HG03565 (cell line): ENCODE data around the gene ANAPC5.
"Not testable (repeated sequence)": the region's sequence is repeated elsewhere in the genome, so short reads cannot be mapped to it uniquely, and the experiment has no call there.

Source experiments
- ATAC-seq: cut with Tn5 transposase; IDR thresholded peaks from one replicate; pipeline ENCODE4 v1.9.1; 2021; ENCODE audit warnings: mild to moderate bottlenecking, moderate library complexity; ENCODE audit not compliant: unreplicated experiment

ANAPC5 gene

DNA sequence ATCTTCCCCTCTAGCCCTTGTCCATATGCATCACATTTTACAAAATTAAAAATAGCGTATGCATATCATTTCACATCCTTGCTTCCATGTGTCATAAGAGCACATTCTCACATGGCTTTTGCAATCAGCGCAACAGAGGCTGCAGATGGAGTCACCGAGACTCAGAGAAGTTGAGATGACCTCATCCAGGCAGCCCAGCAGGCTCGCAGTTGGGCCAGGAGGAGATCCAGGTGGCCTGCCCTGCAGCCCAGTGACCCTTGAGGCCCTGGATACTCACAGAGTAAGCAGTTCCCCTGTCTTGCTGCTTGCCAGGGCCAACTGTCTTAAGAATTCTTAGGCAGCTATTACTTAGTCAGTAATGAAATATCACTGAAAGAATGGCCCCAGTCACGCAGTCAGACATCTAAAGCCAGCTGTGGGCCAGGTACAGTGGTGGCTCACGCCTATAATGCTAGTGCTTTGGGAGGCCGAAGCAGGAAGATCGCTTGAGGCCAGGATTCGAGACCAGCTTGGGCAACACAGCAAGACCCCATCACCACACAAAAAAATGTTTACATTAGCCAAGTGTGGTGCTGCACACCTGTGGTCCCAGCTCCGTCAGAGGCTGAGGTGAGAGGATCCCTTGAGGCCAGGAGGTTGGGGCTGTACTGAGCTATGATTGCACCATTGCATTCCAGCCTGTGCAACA is 64.8 kb downstream of the ANAPC5 start:
- ATAC-seq, result no peak

DNA sequence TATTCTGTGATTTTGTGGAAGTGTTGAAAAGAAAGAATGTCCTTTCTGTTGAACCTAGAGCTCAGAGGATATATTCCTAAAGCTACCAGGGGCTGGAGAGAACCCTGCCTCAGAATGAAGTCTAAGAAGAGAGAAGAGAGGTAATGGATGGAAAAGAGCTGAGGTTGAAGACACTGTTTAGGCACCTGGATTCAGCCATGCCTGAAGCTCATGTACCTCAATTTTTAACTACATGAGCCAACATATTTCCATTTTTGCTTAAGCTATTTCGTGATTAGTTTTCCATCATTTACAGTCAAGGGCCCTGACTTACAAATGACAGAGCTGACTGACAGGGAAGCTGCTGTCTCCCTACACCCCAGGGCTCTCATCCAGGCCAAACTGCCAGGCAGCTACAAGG is 66.4 kb downstream of the ANAPC5 start:
- no peak for ATAC-seq

DNA sequence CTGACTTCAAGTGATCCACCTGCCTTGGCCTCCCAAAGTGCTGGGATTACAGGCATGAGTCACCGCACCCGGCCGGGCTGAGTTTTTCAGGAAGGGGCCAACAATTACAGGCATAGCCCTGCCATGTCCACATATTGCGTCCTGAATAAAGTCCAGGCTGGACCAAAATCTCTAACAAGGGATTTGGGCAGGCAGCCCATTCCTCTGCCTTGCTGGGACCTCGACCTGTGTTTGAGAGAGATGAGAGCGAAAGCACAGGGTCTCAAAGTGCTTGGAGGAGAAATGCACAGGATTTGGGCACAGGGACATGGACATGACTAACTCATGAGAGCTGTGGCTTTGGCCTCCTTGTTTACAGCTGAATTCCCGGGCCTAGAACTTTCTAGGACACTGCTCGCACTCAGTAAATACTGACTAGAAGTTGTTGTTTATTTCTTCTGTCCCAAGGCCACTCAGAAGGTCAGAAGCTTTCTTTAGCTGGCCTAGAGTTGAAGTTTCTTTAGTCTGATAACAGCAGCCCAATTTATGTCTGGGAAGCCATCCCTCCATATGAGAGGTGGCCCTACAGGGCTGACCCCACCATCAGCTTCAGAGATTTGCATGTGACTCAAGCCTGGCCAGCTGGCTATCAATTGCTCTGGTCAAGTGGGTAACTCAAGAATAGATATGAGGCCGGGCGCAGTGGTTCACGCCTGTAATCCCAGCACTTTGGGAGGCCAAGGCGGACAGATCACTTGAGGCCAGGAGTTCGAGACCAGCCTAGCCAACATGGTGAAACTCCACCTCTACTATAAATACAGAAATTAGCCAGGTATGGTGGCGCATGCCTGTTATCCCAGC is 67.4 kb downstream of the ANAPC5 start:
- ATAC-seq, result no peak

DNA sequence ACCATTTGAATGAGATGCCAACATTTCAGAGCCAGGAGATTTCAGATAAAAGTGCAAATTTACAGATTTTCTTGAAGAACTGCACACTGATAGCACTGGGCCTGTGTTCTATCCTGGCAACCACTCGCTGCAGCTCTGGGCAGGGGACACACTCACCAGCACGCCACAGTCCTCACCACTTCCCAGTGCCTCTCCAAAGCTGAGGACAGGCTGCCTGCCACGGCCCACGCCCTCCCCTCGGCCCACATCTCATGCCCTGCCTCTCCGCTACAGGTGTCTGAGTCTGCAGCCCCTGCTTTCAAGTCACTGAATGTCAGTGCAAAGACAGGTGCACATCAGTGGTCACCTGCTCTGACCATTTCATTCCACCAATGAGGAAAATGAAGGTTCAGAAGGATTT is 68.4 kb downstream of the ANAPC5 start:
- no peak for ATAC-seq

DNA sequence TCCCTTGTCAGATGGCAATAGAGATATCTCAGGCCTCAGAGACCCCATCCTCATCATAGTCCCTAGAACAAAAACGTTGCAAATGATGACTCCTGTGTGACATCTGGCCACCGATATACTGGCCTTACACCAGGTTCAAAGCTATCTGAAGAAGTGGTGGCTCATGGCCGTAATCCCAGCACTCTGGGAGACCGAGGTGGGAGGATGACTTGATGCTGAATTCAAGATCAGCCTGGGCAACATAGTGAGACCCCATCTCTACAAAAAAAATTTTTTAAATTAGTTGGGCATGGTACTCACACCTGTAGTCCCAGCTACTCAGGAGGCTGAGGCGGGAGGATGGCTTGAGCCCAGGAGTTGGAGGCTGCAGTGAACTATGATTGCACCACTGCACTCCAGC is 68.8 kb downstream of the ANAPC5 start:
- no peak for ATAC-seq

DNA sequence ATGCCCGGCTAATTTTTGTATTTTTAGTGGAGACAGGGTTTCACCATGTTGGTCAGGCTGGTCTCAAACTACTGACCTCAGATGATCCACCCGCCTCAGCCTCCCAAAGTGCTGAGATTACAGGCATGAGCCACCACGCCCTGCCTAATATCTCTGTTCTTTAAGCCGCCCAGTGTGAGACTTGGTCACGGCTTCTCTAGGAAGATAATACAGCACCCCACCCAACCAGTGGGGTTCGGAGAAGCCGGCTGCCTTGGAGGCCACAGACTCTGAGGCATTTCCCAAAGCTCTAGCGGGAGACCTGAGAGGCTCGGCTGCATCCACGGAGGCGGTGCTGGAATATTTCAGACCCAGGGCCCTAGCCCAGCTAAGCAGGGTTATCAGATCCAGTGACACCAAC is 69.3 kb downstream of the ANAPC5 start:
- not testable (repeated sequence) for ATAC-seq

DNA sequence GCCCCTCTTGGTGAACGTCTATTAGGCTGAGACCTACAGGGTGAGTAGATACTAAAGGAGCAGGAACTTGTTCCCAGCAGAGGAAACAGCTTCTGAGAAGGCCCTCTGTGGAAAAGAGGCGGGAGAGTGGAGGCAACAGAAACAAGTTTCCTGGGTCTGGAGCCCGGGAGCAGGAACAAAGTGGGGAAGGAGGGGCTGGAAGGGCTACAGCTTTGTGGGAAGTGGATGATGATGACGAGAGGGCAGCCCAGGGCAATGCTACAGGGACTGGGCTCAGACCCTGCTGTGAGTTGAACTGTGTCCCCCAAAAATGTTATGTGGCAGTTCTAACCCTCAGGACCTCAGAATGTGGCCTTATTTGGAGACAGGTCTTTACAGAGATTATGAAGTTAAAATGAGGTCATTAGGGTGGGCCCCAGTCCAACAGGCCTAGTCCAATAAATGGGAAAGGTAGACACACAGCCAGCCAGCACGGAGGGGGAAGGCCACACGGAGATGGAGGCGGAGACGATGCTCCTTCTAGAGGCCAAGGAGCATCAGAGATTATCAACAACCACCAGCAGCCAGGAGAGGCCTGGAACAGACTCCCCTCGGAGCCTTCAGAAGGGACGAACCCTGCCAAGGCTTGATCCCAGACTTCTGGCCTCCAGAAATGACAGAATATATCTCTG is 70.0 kb downstream of the ANAPC5 start:
- no peak for ATAC-seq

DNA sequence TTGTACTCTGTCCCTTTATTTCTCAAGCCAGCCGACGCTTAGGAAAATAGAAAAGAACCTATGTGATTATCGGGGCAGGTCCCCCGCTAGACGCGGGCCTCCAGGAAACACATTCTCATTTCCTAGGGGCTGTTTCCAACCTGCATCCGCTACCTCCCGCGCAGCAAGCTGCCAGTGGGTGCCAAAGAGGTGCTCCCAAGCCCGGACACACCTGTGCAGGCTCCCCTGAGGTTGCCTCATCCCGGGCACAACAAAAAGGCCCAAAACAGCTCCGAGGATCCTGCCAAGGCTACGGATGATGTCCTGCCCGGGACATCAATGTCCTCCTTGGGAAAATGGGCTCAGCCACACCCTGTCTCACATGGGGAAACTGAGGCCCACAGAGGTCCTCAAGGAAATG is 71.1 kb downstream of the ANAPC5 start:
- ATAC-seq, result not testable (repeated sequence)

DNA sequence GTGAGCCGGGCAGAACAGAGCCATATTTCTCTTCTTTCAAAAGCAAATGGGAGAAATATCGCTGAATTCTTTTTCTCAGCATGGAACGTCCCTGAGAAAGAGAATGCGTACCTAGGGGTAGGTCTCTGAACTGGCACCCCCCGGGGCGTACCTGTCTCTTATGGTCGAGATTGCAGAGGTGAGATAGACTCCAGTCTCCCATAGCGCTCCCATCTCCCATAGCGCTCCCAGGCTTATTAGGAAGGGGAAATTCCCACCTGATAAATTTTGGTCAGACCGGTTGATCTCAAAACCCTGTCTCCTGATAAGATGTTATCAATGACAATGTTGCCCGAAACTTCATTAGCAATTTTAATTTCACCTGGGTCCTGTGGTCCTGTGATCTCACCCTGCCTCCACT is 71.7 kb downstream of the ANAPC5 start:
- ATAC-seq, result not testable (repeated sequence)

DNA sequence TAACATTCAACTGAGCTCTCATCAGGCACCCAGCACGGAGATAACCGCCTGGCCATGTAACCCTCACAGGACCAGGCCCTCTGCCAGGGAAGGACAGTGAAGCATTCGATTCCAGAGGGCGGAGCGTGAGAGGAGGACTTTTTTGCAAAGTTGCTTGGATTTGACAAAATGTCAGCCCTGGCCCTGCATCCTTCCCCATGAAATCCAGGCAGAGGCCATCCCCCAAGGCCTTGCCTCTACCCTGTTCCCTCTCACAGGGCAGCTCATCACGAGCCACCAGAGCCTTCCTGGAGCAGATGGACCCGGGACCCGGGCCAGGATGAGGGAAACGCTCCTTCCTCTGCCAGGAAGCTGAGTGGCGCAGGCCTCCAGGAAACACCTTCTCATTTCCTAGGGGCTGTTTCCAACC is 72.7 kb downstream of the ANAPC5 start:
- no peak for ATAC-seq

DNA sequence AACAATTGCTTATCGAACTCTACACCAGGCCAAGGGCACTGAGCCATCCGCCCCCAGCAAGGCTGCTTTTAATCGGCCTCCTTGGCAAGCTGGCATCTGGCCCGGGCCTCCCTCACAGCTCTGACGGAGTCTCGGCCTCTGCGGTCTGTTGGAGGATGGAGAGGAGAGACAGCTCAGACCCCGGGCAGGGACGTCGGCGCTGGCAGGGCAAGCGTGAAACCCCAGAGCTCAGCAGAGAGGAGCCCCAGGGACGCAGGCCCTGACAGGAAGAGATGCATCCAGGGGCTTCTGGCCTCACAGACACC is 73.2 kb downstream of the ANAPC5 start:
- no peak for ATAC-seq

DNA sequence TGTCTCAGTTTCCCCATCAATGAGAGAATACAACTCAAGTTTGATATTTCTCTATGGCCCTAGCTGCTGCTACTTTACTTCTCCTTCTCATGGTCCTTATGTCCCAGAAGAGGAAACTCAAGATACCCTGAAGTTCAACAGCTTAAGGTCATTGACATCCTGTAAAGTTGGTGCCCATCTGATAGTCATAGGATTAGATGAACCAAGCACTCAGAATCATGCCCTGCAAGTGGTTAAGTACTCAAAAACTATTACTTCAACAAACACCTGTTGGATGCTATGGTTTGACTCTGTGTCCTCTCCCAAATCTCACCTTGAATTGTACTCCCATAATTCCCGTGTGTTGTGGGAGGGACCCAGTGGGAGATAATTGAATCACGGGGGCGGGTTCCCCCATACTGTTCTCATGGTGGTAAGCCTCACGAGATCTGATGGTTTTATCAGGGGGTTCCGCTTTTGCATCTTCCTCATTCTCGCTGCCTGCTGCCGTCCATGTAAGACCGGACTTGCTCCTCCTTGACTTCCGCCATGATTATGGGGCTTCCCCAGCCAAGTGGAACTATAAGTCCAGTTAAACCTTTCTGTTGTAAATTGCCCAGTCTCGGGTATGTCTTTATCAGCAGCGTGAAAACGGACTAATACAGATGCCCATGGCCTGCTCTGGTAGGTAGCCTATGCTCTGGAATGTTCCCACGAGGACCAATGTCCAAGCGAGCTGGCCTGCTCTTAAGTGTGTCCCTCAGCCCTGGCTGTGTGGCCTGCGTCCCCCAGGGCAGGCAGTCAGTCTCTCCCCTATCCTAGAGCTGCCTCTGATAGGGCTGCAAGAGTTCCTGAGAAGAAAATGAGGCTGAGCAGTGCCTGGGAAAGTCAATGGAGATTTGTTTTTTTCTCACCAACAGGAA is 73.8 kb downstream of the ANAPC5 start:
- ATAC-seq, result no peak

DNA sequence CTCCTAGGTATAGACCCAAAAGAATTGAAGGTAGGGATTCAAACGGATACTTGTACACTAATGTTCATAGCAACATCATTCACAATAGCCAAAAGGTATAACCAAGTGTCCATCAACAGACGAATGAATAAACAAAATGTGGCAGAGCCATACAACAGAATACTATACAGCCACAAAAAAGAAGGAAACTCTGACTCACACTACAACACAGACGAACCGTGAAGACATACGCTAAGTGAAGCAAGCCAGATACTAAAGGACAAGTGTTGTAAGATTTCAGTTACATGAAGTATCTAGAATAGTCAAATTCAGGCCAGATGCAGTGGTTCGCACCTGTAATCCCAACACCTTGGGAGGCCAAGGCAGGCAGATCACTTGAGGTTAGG is 74.8 kb downstream of the ANAPC5 start:
- ATAC-seq, result no peak

DNA sequence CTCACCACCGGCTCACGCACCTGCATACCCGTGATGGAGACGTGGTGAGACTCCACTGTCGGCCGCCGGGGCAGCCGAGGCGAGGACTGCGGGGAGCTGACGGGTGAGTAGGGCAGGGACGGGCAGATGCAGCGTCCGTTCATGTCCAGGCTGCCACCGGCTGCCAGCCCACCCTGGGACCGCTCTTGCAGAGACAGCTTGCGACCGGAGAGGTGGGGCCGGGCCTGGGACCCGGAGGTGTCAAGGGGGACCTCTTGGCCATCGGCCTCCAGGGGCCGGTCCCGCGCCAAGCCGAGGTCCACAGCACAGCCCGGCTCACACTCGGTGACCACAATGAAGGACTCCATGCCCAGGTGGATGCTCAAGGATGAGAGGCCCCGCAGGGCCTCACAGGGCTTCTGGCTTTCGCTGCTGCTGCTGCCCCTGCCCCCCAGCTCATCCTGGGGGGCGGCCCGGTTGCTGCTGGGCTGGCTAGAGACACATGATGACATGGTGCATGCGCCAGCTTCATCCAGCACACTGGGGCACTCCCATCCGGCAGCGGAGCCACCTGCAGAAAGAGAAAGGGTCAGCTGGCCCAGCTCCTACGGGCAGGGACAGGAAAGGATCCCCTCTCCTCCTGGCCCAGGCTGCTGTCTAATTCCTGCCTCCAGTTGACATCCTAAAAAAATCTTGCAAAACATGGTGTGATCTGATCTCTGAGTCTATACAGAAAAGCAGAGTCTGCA is 78.0 kb downstream of the ANAPC5 start:
- ATAC-seq, result no peak

DNA sequence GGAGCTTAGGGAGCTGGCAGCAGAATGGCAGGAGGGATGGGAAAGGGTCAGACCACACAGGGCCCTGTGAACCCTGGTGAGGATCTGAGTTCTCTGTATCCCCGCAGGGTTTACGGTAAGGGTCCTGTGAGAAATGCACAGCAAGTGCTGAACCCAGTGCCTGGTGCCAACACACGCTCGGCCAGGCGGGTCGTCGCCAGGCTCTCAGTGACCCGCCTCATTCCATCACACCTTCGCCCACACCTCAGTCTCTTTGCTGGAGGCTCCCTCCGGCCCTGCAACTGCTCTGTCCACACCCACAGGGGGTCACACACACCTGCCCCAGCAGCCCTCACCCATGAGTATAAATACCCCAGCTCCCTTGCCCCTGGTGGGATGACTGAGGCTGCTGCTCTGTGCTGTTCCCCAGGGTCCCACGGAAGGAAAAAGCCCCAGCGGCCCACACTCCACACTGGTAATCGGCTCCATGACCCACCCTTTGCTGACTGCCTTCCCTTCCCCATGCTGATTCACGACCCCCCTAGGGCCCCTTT is 78.8 kb downstream of the ANAPC5 start:
- ATAC-seq, result no peak

DNA sequence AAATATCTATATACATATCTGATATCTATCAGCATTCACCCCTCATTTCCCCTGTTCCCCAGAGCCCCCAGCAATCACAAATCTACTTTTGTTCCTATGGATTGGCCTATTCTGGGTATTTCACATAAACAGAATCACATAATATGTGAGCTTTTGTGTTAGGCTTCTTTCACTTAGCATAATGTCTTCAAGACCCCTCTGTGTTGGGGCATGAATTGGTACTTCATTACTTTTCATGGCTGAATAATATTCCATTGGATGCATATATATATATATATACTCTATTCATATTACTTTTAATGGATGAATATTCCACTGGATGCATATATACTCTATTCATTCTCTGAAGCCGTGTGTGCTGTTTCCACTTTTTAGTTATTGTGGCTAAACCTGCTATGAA is 84.4 kb downstream of the ANAPC5 start:
- no peak for ATAC-seq

DNA sequence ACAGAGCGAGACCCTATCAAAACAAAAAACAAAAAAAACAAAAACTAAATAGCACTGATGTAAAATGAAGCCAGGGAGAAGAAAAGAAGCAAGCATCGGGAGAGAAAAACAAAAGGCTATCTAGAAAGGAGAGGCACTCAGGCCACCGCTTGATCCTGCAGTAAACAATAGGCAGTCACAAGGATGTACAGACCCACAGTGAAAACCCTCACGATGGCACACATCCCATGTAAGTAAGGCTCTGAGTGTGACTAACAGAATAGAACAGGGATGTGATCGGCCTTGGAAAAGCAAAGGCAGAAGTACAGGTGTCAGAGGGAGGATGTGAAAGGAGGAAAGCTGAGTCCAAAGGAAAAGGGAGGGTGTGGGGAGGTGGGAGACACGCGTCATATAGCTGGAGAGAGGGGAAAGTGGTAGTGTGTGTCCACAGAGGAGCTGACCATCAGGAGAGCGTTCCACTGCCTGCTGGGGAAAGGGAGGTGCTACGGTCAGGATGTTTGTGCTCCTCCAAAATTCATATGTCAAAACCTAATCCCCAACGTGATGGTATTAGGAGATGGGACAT is 87.2 kb downstream of the ANAPC5 start:
- ATAC-seq, result no peak

DNA sequence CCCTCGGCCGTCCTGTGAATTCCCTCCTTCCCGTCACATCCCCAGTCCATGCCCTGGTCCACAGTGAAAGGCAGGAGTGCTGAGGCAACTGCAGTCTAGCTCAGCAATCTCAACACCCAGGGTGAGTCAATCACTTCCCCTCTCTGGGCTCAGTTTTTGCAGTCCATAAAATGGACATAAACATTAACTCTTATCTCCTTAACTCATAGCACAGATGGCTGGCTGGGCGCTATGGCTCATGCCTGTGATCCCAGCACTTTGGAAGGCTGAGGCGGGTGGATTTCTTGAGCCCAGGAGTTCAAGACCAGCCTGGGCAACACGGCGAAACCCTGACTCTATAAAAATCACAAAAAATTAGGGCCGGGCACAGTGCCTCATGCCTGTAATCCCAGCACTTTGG is 88.1 kb downstream of the ANAPC5 start:
- ATAC-seq, result no peak

DNA sequence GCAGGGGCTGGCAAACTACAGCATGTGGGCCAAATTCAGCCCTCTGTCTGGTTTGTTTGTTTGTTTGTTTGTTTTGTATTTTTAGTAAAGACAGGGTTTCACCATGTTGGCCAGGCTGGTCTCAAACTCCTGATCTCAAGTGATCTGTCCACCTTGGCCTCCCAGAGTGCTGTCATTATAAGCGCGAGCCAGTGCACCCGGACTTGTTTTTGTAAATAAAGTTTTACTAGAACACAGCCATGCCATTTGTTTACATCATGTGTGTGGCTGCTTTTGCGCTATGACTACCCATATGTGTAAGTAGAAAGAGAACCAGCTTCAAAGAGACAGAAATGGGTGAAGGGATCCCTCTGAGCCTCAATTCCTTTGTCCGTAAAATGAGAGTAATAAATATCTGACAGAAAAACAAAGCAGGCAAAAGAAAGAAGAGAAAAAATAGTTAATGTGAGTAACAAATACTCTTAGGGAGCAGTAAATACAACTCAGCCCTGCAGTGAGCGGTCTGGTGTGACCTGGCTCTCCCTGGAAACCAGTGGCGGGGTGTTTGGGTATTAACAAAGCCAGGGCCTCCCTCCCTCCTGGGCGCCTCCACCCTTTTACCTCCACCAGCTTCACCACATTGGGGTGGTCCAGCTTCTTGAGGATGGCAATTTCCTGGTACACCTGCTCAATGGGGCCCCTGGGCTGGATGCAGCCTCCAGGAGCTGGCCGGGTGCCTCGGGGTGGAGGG is 88.8 kb downstream of the ANAPC5 start:
- ATAC-seq, result no peak
